Neural crest cell (in vitro differentiated cells): Measurements from ENCODE around the gene FBRSL1. TPM values are rescaled to one million over a fixed set of nuclear protein-coding genes. Genes with fewer than 3 reads are reported as not detected.

Experiments used
- DNase-seq: peaks from one replicate; pipeline ENCODE4 v3.0.0; 2021; ENCODE audit warnings: low read depth, mixed read lengths, low spot score
- H3K27ac Mint-ChIP-seq: one replicate; pipeline ENCODE4 v1.8.0; 2021; ENCODE audit warnings: mild to moderate bottlenecking, mixed read lengths; ENCODE audit not compliant: unreplicated experiment
- H3K27me3 Mint-ChIP-seq: 2 replicates; pipeline ENCODE4 v1.8.0; 2021; ENCODE audit warnings: low read depth, mild to moderate bottlenecking, mixed read lengths
- H3K36me3 Mint-ChIP-seq: 2 replicates; pipeline ENCODE4 v1.8.0; 2021; ENCODE audit warnings: low read depth, mild to moderate bottlenecking, mixed read lengths
- H3K4me1 Mint-ChIP-seq: 2 replicates; pipeline ENCODE4 v1.8.0; 2021; ENCODE audit warnings: mixed read lengths
- H3K4me3 Mint-ChIP-seq: one replicate; pipeline ENCODE4 v1.8.0; 2021; ENCODE audit warnings: mild to moderate bottlenecking, mixed read lengths
- H3K9me3 Mint-ChIP-seq: 2 replicates; pipeline ENCODE4 v1.8.0; 2021; ENCODE audit warnings: mixed read lengths
- CTCF ChIP-seq: fragments of 200-600 bp; sonication (generic); conservative IDR thresholded peaks from 2 replicates; pipeline ENCODE4 v1.5.0; 2021; ENCODE audit warnings: antibody characterized with exemption, mild to moderate bottlenecking
- total RNA-seq: library from RNA; stranded (reverse); gene quantifications from 2 replicates; pipeline ENCODE4 v1.2.1, GENCODE V29; 2021

FBRSL1 gene
- total RNA-seq, 1 donor from 2014 or later = 118 TPM

DNA sequence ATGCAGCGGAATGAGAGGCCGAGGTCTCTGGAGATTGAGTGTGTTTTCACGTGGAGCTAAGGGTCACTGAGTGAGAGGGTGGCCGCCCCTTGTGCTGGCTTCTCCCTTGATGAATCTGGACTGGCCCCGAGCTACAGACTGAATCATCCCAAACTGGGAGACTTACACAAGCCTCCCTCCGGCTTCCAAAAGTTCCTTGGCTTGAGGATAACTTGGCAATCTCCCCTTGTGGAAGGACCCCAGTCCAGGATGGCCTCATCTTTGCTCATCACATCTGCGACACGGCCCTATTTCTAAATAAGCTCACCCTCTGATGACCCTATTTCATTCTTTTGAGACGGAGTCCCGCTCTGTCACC lies 41.5 kb upstream of the FBRSL1 start:
- Mint-ChIP-seq H3K4me3 (no peak overlapping the region), H3K27ac (no peak overlapping the region)

DNA sequence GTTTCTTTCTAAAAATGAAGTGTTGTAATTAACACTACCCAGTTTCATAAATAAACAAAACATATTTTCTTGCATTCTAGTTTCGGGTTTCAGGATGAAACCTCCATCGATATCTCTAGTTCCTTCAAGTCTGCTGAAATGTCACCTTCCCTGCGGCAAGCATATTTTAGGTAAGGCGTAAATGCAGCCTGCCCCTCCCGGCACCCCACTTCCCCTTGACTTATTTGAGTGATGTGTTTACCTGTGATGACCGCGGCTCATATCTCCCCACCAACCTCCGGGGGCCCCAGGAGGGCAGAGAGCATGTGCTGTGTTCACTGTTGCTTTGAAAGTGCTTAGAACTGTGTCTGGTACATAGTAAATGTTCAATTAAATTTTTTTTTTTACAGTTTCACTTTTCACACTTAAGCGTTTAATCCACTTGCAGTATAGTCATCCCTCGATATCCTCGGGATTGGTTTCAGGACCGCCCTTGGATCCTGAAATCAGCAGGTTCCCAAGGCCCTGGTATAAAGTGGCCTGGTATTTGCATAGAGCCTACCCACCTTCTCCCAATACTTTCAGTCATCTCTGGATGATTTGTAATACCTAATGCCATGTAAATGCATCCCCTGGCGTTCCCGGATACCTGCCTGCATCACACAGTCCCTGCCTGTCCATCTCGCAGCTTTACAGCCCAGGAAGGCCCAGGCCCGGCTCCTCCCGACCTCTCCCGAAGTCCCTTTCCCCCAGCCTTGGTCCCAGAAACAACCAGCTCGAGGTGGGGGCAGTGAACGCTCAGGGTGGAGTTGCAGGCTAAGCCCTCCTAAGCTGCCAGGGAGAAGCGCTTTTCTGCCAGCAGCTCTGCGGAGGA lies 40.2 kb upstream of the FBRSL1 start:
- Mint-ChIP-seq H3K4me3 (no peak overlapping the region), H3K9me3 (no peaks in the 10 kb centered on the region), H3K4me1 (peaks cover 11% of the 10 kb centered on the region), H3K27me3 (peaks cover 20% of the 10 kb centered on the region), H3K27ac (peak overlapping the region; percentile 35), H3K36me3 (no peaks in the 10 kb centered on the region)
- no peak for DNase-seq
- no peak for TF ChIP-seq CTCF

More for the DNA sequence above, 41.5 kb upstream of the FBRSL1 start:
- H3K4me1 Mint-ChIP-seq = peaks cover 15% of the 10 kb centered on the region
- no peak for DNase-seq
- H3K36me3 Mint-ChIP-seq = no peaks in the 10 kb centered on the region
- no peak for TF ChIP-seq CTCF
- peaks cover 23% of the 10 kb centered on the region for H3K27me3 Mint-ChIP-seq
- no peaks in the 10 kb centered on the region for H3K9me3 Mint-ChIP-seq

DNA sequence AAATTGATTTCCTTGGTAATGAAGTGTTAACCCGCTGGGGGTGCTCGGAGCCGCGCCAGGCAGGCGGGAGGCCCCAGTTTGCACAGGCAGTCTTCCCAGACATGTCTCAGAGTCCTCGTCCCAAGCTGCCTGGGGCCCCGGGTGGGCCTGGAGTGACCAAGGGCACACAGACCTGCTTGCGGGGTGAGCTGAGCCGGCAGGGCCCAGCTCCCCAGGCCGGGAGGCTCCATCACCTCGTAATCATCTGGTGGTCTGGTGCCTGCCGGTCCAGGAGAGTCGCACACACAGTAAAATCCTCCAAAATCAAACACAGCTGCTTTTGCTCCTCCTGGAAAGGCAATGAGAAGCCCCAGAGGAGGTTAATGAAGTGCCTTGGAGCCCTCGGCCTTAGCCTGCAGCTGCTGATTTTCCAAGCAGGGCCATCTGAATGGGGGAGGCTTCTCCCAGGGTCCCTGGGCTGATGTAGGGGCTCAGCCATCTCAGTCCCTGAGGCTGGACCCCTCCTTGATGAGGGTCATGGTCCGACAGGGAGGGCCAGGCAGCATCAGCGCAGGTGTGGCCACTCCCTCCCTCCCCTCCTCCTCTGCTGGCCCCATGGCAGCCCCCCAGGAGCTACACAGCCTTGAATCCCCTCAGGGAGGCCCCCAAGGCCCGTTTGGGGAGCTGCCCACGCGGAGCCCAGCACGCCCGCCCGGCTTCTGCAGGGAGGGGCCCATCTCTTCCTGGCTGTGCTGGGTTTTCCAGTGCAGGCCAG lies 39.4 kb upstream of the FBRSL1 start:
- no peak overlapping the region for H3K4me3 Mint-ChIP-seq
- peaks cover 12% of the 10 kb centered on the region for H3K4me1 Mint-ChIP-seq
- H3K27ac Mint-ChIP-seq = no peak overlapping the region
- H3K27me3 Mint-ChIP-seq = peaks cover 22% of the 10 kb centered on the region
- H3K9me3 Mint-ChIP-seq = peaks cover 3% of the 10 kb centered on the region
- no peak for TF ChIP-seq CTCF
- no peaks in the 10 kb centered on the region for H3K36me3 Mint-ChIP-seq
- no peak for DNase-seq

GRCh38 chr12:132451172-132451835 lies 38.6 kb upstream of the FBRSL1 start:
- Mint-ChIP-seq H3K4me3 (no peak overlapping the region), H3K36me3 (peaks cover 4% of the 10 kb centered on the region), H3K9me3 (peaks cover 7% of the 10 kb centered on the region), H3K27me3 (peaks cover 16% of the 10 kb centered on the region), H3K27ac (no peak overlapping the region), H3K4me1 (peaks cover 11% of the 10 kb centered on the region)
- DNase-seq = no peak
- TF ChIP-seq CTCF = no peak

- Mint-ChIP-seq H3K27me3 (peaks cover 16% of the 10 kb centered on the region), H3K4me3 (no peak overlapping the region), H3K9me3 (peaks cover 7% of the 10 kb centered on the region), H3K36me3 (peaks cover 4% of the 10 kb centered on the region), H3K4me1 (peaks cover 10% of the 10 kb centered on the region), H3K27ac (peak overlapping the region; percentile 30)
- no peak for DNase-seq
- TF ChIP-seq CTCF = no peak
These were observed 38.1 kb upstream of the FBRSL1 start for GRCh38 chr12:132451836-132452195.
